HG03139 (cell line): ENCODE data around the gene SYTL4.
A peak's percentile ranks its signal among the peaks of the same experiment; 100 is the strongest.

Experiments used
- ATAC-seq: cut with Tn5 transposase; IDR thresholded peaks from one replicate; pipeline ENCODE4 v1.9.1; 2021; ENCODE audit not compliant: unreplicated experiment

SYTL4 gene

GRCh38 chrX:100695991-100696390 is 35.9 kb downstream of the SYTL4 start:
- ATAC-seq: no peak

GRCh38 chrX:100695302-100695701 is 36.6 kb downstream of the SYTL4 start:
- ATAC-seq: no peak

- ATAC-seq: peak; percentile 57
These were observed 44.4 kb downstream of the SYTL4 start for GRCh38 chrX:100687546-100687945.

- ATAC-seq: peak; percentile 30
These were observed 44.8 kb downstream of the SYTL4 start for GRCh38 chrX:100687128-100687527.

- no peak for ATAC-seq
These were observed 46.0 kb downstream of the SYTL4 start for GRCh38 chrX:100685997-100686305.

- ATAC-seq: peak; percentile 74
These were observed 46.5 kb downstream of the SYTL4 start for GRCh38 chrX:100685284-100685996.

GRCh38 chrX:100682939-100683338 is 49.0 kb downstream of the SYTL4 start:
- ATAC-seq: no peak

GRCh38 chrX:100681599-100681998 is 50.3 kb downstream of the SYTL4 start:
- ATAC-seq: no peak

- ATAC-seq: no peak
These were observed 51.2 kb downstream of the SYTL4 start for GRCh38 chrX:100680756-100681155.

- ATAC-seq: no peak
These were observed 54.2 kb downstream of the SYTL4 start for GRCh38 chrX:100677611-100678181.

GRCh38 chrX:100674705-100675104 is 57.2 kb downstream of the SYTL4 start:
- ATAC-seq: peak; percentile 80

- no peak for ATAC-seq
These were observed 58.4 kb downstream of the SYTL4 start for GRCh38 chrX:100673397-100673953.

- no peak for ATAC-seq
These were observed 59.0 kb downstream of the SYTL4 start for GRCh38 chrX:100672966-100673365.

GRCh38 chrX:100663642-100664041 is 68.3 kb downstream of the SYTL4 start:
- ATAC-seq: no peak

GRCh38 chrX:100662796-100663195 is 69.1 kb downstream of the SYTL4 start:
- no peak for ATAC-seq

- no peak for ATAC-seq
These were observed 69.8 kb downstream of the SYTL4 start for GRCh38 chrX:100662170-100662569.

- no peak for ATAC-seq
These were observed 72.3 kb downstream of the SYTL4 start for GRCh38 chrX:100659431-100660137.

GRCh38 chrX:100658941-100659381 is 73.0 kb downstream of the SYTL4 start:
- no peak for ATAC-seq

GRCh38 chrX:100654261-100654660 is 77.7 kb downstream of the SYTL4 start:
- ATAC-seq: no peak

GRCh38 chrX:100652266-100652665 is 79.7 kb downstream of the SYTL4 start:
- no peak for ATAC-seq

GRCh38 chrX:100650841-100651240 is 81.1 kb downstream of the SYTL4 start:
- no peak for ATAC-seq
